ENCODE results near the gene AK8.

AK8 gene

DNA sequence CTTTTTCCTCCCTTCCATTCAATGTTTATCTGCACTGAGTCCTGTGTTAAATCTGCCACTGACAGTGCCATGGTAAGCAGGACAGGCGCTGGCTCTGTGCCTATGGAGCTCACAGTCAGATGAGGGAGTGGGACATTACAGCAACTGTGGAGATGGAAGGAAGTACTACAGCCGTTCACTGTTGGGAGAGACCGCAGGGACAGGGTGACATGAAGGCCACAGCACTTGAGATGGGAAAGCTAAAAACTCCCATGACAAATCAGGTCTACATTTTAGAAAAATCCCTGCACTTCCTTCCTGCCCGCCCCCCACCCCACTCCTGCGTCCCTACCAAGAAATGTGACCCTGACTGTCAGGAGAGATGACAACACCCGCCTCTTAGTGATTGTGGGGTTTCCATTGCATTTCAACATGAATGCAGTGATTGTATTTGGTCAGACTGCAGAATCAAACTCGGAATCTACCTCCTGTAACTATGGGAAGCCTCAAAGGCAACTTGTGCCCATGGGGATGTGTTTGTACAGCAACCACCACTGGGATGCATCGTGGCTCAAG is 151.4 kb downstream of the AK8 start:
- Histone ChIP-seq H3K36me3 (ENCODE audit: insufficient read depth) (no peaks in the 10 kb centered on the region), H3K4me2 (no peak overlapping the region), H2AFZ (ENCODE audit: low read depth) (no peak overlapping the region), H3K79me2 (ENCODE audit: insufficient read depth, low read depth) (no peaks in the 10 kb centered on the region), H3K27ac (no peak overlapping the region), H3K4me1 (ENCODE audit: low read depth, poor library complexity, severe bottlenecking) (no peaks in the 10 kb centered on the region), H3K4me3 (IDR thresholded peaks at IDR 0.05; ENCODE audit: insufficient read depth, low read depth, low read length) (no peak overlapping the region), H3K27me3 (ENCODE audit: insufficient read depth, low read depth) (peaks cover 53% of the 10 kb centered on the region), H4K20me1 (ENCODE audit: insufficient read depth) (no peaks in the 10 kb centered on the region), H3K9ac (no peak overlapping the region)
- TF ChIP-seq, protein P1, sequence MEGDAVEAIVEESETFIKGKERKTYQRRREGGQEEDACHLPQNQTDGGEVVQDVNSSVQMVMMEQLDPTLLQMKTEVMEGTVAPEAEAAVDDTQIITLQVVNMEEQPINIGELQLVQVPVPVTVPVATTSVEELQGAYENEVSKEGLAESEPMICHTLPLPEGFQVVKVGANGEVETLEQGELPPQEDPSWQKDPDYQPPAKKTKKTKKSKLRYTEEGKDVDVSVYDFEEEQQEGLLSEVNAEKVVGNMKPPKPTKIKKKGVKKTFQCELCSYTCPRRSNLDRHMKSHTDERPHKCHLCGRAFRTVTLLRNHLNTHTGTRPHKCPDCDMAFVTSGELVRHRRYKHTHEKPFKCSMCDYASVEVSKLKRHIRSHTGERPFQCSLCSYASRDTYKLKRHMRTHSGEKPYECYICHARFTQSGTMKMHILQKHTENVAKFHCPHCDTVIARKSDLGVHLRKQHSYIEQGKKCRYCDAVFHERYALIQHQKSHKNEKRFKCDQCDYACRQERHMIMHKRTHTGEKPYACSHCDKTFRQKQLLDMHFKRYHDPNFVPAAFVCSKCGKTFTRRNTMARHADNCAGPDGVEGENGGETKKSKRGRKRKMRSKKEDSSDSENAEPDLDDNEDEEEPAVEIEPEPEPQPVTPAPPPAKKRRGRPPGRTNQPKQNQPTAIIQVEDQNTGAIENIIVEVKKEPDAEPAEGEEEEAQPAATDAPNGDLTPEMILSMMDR (conservative IDR thresholded peaks at IDR 0.05; ENCODE audit: low read depth, low read length), result no peak

DNA sequence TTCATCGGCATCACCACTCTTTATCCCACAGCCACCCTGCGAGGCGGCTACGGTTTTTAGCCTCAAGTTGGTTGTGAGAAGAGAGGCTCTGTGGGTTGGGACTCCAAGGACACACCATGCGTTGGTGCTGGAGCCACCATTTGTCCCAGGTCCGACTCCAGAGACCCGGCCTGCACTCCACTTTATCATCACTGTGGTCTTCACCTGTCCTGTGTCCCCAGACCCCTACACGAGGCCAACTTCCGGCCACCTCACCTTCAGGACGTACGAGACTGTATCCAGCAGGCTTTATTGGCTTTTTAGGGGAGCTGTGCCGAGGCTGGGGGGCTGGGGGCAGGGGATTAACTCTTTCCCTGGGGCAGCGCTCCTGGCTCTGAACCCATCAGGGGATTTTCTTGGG is 152.8 kb downstream of the AK8 start:
- H3K4me1 ChIP-seq (ENCODE audit: low read depth, poor library complexity, severe bottlenecking), result no peaks in the 10 kb centered on the region
- H3K36me3 ChIP-seq (ENCODE audit: insufficient read depth), result no peaks in the 10 kb centered on the region
- no peak overlapping the region for H3K9ac ChIP-seq
- H3K27ac ChIP-seq, result no peak overlapping the region
- H4K20me1 ChIP-seq (ENCODE audit: insufficient read depth), result no peaks in the 10 kb centered on the region
- no peak overlapping the region for H2AFZ ChIP-seq (ENCODE audit: low read depth)
- no peak overlapping the region for H3K4me2 ChIP-seq
- no peak overlapping the region for H3K4me3 ChIP-seq (IDR thresholded peaks at IDR 0.05; ENCODE audit: insufficient read depth, low read depth, low read length)
- peaks cover 53% of the 10 kb centered on the region for H3K27me3 ChIP-seq (ENCODE audit: insufficient read depth, low read depth)
- no peaks in the 10 kb centered on the region for H3K79me2 ChIP-seq (ENCODE audit: insufficient read depth, low read depth)
- TF ChIP-seq, protein P1 (conservative IDR thresholded peaks at IDR 0.05; ENCODE audit: low read depth, low read length), result no peak

DNA sequence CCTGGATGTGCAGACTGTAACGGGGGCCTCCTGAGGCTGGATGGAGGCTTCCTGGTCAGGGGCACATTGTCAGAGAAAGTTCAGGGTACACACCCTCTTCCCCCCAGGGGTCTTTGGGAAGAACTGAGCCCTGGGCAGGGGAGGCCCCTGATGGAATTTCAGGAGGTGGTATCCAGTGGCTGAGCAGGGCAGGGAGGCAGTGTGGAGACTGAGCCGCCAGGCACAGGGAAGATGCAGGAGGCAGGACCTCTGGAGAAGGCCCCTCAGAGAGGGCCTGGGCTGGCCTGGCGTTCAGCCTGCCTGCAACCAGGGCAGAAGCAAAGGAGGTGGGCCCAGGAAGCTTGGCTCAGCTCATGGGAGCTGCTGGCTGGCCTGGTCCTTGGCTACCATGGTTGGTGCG is 154.3 kb downstream of the AK8 start:
- no peak overlapping the region for H3K27ac ChIP-seq
- no peak overlapping the region for H3K4me3 ChIP-seq (IDR thresholded peaks at IDR 0.05; ENCODE audit: insufficient read depth, low read depth, low read length)

DNA sequence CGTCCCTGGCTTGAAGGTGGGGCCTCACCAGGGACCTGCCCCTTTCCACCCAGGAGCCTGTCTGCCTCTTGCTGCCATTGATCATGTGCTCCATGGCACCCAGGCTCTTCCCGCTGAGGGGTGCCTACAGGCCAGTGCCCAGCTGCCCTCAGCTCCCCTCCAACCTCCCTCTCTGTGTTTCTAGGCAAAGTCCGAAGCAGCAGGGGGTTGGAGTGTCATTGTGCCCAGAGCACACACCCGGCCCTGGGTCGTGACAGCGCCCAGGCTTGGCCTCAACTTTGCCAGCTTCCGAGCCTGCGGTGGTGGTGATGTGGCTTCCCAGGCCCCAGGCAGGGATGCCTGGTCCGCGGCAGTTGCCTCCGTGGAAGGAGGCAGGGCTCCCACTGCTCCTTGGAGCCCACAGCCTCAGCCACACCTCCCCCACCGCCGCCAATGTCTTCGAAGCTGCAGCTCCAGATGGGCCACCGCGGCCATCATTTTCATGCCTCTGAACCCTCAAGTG is 155.5 kb downstream of the AK8 start:
- Histone ChIP-seq H3K27ac (no peak overlapping the region), H4K20me1 (ENCODE audit: insufficient read depth) (no peaks in the 10 kb centered on the region), H3K4me1 (ENCODE audit: low read depth, poor library complexity, severe bottlenecking) (no peaks in the 10 kb centered on the region), H3K4me2 (no peak overlapping the region), H3K4me3 (IDR thresholded peaks at IDR 0.05; ENCODE audit: insufficient read depth, low read depth, low read length) (no peak overlapping the region), H3K36me3 (ENCODE audit: insufficient read depth) (no peaks in the 10 kb centered on the region), H2AFZ (ENCODE audit: low read depth) (no peak overlapping the region), H3K9ac (no peak overlapping the region), H3K79me2 (ENCODE audit: insufficient read depth, low read depth) (no peaks in the 10 kb centered on the region), H3K27me3 (ENCODE audit: insufficient read depth, low read depth) (peaks cover 56% of the 10 kb centered on the region)
- TF ChIP-seq, protein P1 (conservative IDR thresholded peaks at IDR 0.05; ENCODE audit: low read depth, low read length), result no peak

More for the DNA sequence above, 154.3 kb downstream of the AK8 start:
- TF ChIP-seq, protein P1 (conservative IDR thresholded peaks at IDR 0.05; ENCODE audit: low read depth, low read length), result no peak
- Histone ChIP-seq H3K36me3 (ENCODE audit: insufficient read depth) (no peaks in the 10 kb centered on the region), H3K4me1 (ENCODE audit: low read depth, poor library complexity, severe bottlenecking) (no peaks in the 10 kb centered on the region), H3K27me3 (ENCODE audit: insufficient read depth, low read depth) (peaks cover 52% of the 10 kb centered on the region), H4K20me1 (ENCODE audit: insufficient read depth) (no peaks in the 10 kb centered on the region), H3K9ac (no peak overlapping the region), H3K79me2 (ENCODE audit: insufficient read depth, low read depth) (no peaks in the 10 kb centered on the region), H2AFZ (ENCODE audit: low read depth) (no peak overlapping the region), H3K4me2 (no peak overlapping the region)
